Placental epithelial cell (primary cell): ENCODE results near the gene POTED. TPM values are rescaled to one million over a fixed set of nuclear protein-coding genes. Genes with fewer than 3 reads are reported as not detected.

ENCODE experiments used
- small RNA-seq: library from RNA; depleted of rRNA; stranded (forward); fragments of <200 nt; gene quantifications from one replicate; pipeline ENCODE3, GENCODE V24; 2012
- total RNA-seq: library from RNA; depleted of rRNA; stranded (reverse); fragments of >200 nt; gene quantifications from 2 replicates; pipeline ENCODE4 v1.2.3, GENCODE V29; 2012

POTED gene
- not detected in 2 replicates for total RNA-seq

GRCh38 chr21:13609477-13609876, at the start of gene POTED:
TSS of gene POTED (plus strand) at chr21:13609777. CDS start at chr21:13610229, 452 bp downstream.

Small RNA genes within 50 kb of the gene (small RNA-seq; reads per million reads assigned to genes)
- not detected for gene AL050303.3
- gene MIR3118-1, result not detected
- gene RNU6-286P, result not detected
